ENCODE measurements around the gene AGBL1.

AGBL1 gene

GRCh38 chr15:86691091-86691663 lies 611.5 kb downstream of the AGBL1 start:
- Histone ChIP-seq H3K4me3 (ENCODE audit: low read depth in 1 of 2, low read length in 2 of 2) (no peak overlapping the region), H3K36me3 (ENCODE audit: control insufficient read depth in 1 of 2, insufficient read depth in 2 of 2, low read length in 2 of 2) (no peaks in the 10 kb centered on the region), H3K4me1 (ENCODE audit: control insufficient read depth in 1 of 2, insufficient read depth in 2 of 2, low read length in 2 of 2) (no peaks in the 10 kb centered on the region), H3K9me3 (ENCODE audit: control insufficient read depth in 1 of 2, low read length in 2 of 2) (peaks cover 0 to 4% of the 10 kb centered on the region in 2 donors), H3K27me3 (ENCODE audit: low read depth, low read length) (no peaks in the 10 kb centered on the region), H3K27ac (ENCODE audit: low read length) (no peak overlapping the region)

GRCh38 chr15:86700864-86701610 lies 621.4 kb downstream of the AGBL1 start:
- H3K27me3 ChIP-seq (ENCODE audit: low read depth, low read length), result no peaks in the 10 kb centered on the region
- no peak overlapping the region for H3K27ac ChIP-seq (ENCODE audit: low read length)
- H3K9me3 ChIP-seq (ENCODE audit: control insufficient read depth in 1 of 2, low read length in 2 of 2), result no peaks in the 10 kb centered on the region
- no peaks in the 10 kb centered on the region for H3K4me1 ChIP-seq (ENCODE audit: control insufficient read depth in 1 of 2, insufficient read depth in 2 of 2, low read length in 2 of 2)
- no peaks in the 10 kb centered on the region for H3K36me3 ChIP-seq (ENCODE audit: control insufficient read depth in 1 of 2, insufficient read depth in 2 of 2, low read length in 2 of 2)
- no peak overlapping the region for H3K4me3 ChIP-seq (ENCODE audit: low read depth in 1 of 2, low read length in 2 of 2)

- no peak overlapping the region for H3K4me3 ChIP-seq (ENCODE audit: low read depth in 1 of 2, low read length in 2 of 2)
- H3K27ac ChIP-seq (ENCODE audit: low read length), result no peak overlapping the region
- no peaks in the 10 kb centered on the region for H3K4me1 ChIP-seq (ENCODE audit: control insufficient read depth in 1 of 2, insufficient read depth in 2 of 2, low read length in 2 of 2)
- no peaks in the 10 kb centered on the region for H3K9me3 ChIP-seq (ENCODE audit: control insufficient read depth in 1 of 2, low read length in 2 of 2)
- H3K36me3 ChIP-seq (ENCODE audit: control insufficient read depth in 1 of 2, insufficient read depth in 2 of 2, low read length in 2 of 2), result no peaks in the 10 kb centered on the region
- H3K27me3 ChIP-seq (ENCODE audit: low read depth, low read length), result no peaks in the 10 kb centered on the region
These were observed 621.9 kb downstream of the AGBL1 start for GRCh38 chr15:86701611-86701963.

GRCh38 chr15:86706813-86707212 lies 627.1 kb downstream of the AGBL1 start:
- Histone ChIP-seq H3K9me3 (ENCODE audit: control insufficient read depth in 1 of 2, low read length in 2 of 2) (no peaks in the 10 kb centered on the region), H3K27ac (ENCODE audit: low read length) (no peak overlapping the region), H3K36me3 (ENCODE audit: control insufficient read depth in 1 of 2, insufficient read depth in 2 of 2, low read length in 2 of 2) (no peaks in the 10 kb centered on the region), H3K4me3 (ENCODE audit: low read depth in 1 of 2, low read length in 2 of 2) (no peak overlapping the region), H3K27me3 (ENCODE audit: low read depth, low read length) (no peaks in the 10 kb centered on the region), H3K4me1 (ENCODE audit: control insufficient read depth in 1 of 2, insufficient read depth in 2 of 2, low read length in 2 of 2) (no peaks in the 10 kb centered on the region)

- H3K4me1 ChIP-seq (ENCODE audit: control insufficient read depth in 1 of 2, insufficient read depth in 2 of 2, low read length in 2 of 2), result peaks cover 0 to 9% of the 10 kb centered on the region in 2 donors
- no peak overlapping the region for H3K4me3 ChIP-seq (ENCODE audit: low read depth in 1 of 2, low read length in 2 of 2)
- H3K9me3 ChIP-seq (ENCODE audit: control insufficient read depth in 1 of 2, low read length in 2 of 2), result no peaks in the 10 kb centered on the region
- no peaks in the 10 kb centered on the region for H3K27me3 ChIP-seq (ENCODE audit: low read depth, low read length)
- no peak overlapping the region for H3K27ac ChIP-seq (ENCODE audit: low read length)
- H3K36me3 ChIP-seq (ENCODE audit: control insufficient read depth in 1 of 2, insufficient read depth in 2 of 2, low read length in 2 of 2), result no peaks in the 10 kb centered on the region
These were observed 631.8 kb downstream of the AGBL1 start for GRCh38 chr15:86711476-86711875.

GRCh38 chr15:86714241-86714640 lies 634.6 kb downstream of the AGBL1 start:
- Histone ChIP-seq H3K27ac (ENCODE audit: low read length) (no peak overlapping the region), H3K9me3 (ENCODE audit: control insufficient read depth in 1 of 2, low read length in 2 of 2) (no peaks in the 10 kb centered on the region), H3K27me3 (ENCODE audit: low read depth, low read length) (no peaks in the 10 kb centered on the region), H3K4me1 (ENCODE audit: control insufficient read depth in 1 of 2, insufficient read depth in 2 of 2, low read length in 2 of 2) (peaks cover 0 to 9% of the 10 kb centered on the region in 2 donors), H3K36me3 (ENCODE audit: control insufficient read depth in 1 of 2, insufficient read depth in 2 of 2, low read length in 2 of 2) (no peaks in the 10 kb centered on the region), H3K4me3 (ENCODE audit: low read depth in 1 of 2, low read length in 2 of 2) (no peak overlapping the region)

- no peak overlapping the region for H3K4me3 ChIP-seq (ENCODE audit: low read depth in 1 of 2, low read length in 2 of 2)
- H3K27ac ChIP-seq (ENCODE audit: low read length), result no peak overlapping the region
- no peaks in the 10 kb centered on the region for H3K27me3 ChIP-seq (ENCODE audit: low read depth, low read length)
- H3K4me1 ChIP-seq (ENCODE audit: control insufficient read depth in 1 of 2, insufficient read depth in 2 of 2, low read length in 2 of 2), result no peaks in the 10 kb centered on the region
- H3K9me3 ChIP-seq (ENCODE audit: control insufficient read depth in 1 of 2, low read length in 2 of 2), result no peaks in the 10 kb centered on the region
- no peaks in the 10 kb centered on the region for H3K36me3 ChIP-seq (ENCODE audit: control insufficient read depth in 1 of 2, insufficient read depth in 2 of 2, low read length in 2 of 2)
These were observed 646.0 kb downstream of the AGBL1 start for GRCh38 chr15:86725628-86726027.

- H3K36me3 ChIP-seq (ENCODE audit: control insufficient read depth in 1 of 2, insufficient read depth in 2 of 2, low read length in 2 of 2), result no peaks in the 10 kb centered on the region
These were observed 655.8 kb downstream of the AGBL1 start for GRCh38 chr15:86735247-86736040.

GRCh38 chr15:86741917-86742316 lies 662.2 kb downstream of the AGBL1 start:
- no peaks in the 10 kb centered on the region for H3K36me3 ChIP-seq (ENCODE audit: control insufficient read depth in 1 of 2, insufficient read depth in 2 of 2, low read length in 2 of 2)
- no peak overlapping the region for H3K27ac ChIP-seq (ENCODE audit: low read length)
- no peaks in the 10 kb centered on the region for H3K9me3 ChIP-seq (ENCODE audit: control insufficient read depth in 1 of 2, low read length in 2 of 2)

More at GRCh38 chr15:86735247-86736040, 655.8 kb downstream of the AGBL1 start:
- H3K27ac ChIP-seq (ENCODE audit: low read length), result no peak overlapping the region
- no peaks in the 10 kb centered on the region for H3K27me3 ChIP-seq (ENCODE audit: low read depth, low read length)
- H3K9me3 ChIP-seq (ENCODE audit: control insufficient read depth in 1 of 2, low read length in 2 of 2), result no peaks in the 10 kb centered on the region
- no peak overlapping the region for H3K4me3 ChIP-seq (ENCODE audit: low read depth in 1 of 2, low read length in 2 of 2)
- no peaks in the 10 kb centered on the region for H3K4me1 ChIP-seq (ENCODE audit: control insufficient read depth in 1 of 2, insufficient read depth in 2 of 2, low read length in 2 of 2)

GRCh38 chr15:86743283-86743903 lies 663.7 kb downstream of the AGBL1 start:
- Histone ChIP-seq H3K4me1 (ENCODE audit: control insufficient read depth in 1 of 2, insufficient read depth in 2 of 2, low read length in 2 of 2) (no peaks in the 10 kb centered on the region), H3K36me3 (ENCODE audit: control insufficient read depth in 1 of 2, insufficient read depth in 2 of 2, low read length in 2 of 2) (no peaks in the 10 kb centered on the region), H3K27ac (ENCODE audit: low read length) (no peak overlapping the region), H3K4me3 (ENCODE audit: low read depth in 1 of 2, low read length in 2 of 2) (no peak overlapping the region), H3K9me3 (ENCODE audit: control insufficient read depth in 1 of 2, low read length in 2 of 2) (no peaks in the 10 kb centered on the region), H3K27me3 (ENCODE audit: low read depth, low read length) (no peaks in the 10 kb centered on the region)

More at GRCh38 chr15:86741917-86742316, 662.2 kb downstream of the AGBL1 start:
- H3K27me3 ChIP-seq (ENCODE audit: low read depth, low read length), result no peaks in the 10 kb centered on the region
- H3K4me1 ChIP-seq (ENCODE audit: control insufficient read depth in 1 of 2, insufficient read depth in 2 of 2, low read length in 2 of 2), result no peaks in the 10 kb centered on the region
- H3K4me3 ChIP-seq (ENCODE audit: low read depth in 1 of 2, low read length in 2 of 2), result no peak overlapping the region

GRCh38 chr15:86744198-86744780 lies 664.6 kb downstream of the AGBL1 start:
- no peaks in the 10 kb centered on the region for H3K27me3 ChIP-seq (ENCODE audit: low read depth, low read length)
- no peak overlapping the region for H3K27ac ChIP-seq (ENCODE audit: low read length)
- H3K36me3 ChIP-seq (ENCODE audit: control insufficient read depth in 1 of 2, insufficient read depth in 2 of 2, low read length in 2 of 2), result no peaks in the 10 kb centered on the region
- no peak overlapping the region for H3K4me3 ChIP-seq (ENCODE audit: low read depth in 1 of 2, low read length in 2 of 2)
- no peaks in the 10 kb centered on the region for H3K9me3 ChIP-seq (ENCODE audit: control insufficient read depth in 1 of 2, low read length in 2 of 2)
- H3K4me1 ChIP-seq (ENCODE audit: control insufficient read depth in 1 of 2, insufficient read depth in 2 of 2, low read length in 2 of 2), result no peaks in the 10 kb centered on the region

All from muscle layer of duodenum (tissue), 2 donors.